GM19324 (cell line): ENCODE data around the gene PHKA1.
"Not testable (repeated sequence)": the region's sequence is repeated elsewhere in the genome, so short reads cannot be mapped to it uniquely, and the experiment has no call there.

ENCODE experiments used
- ATAC-seq: cut with Tn5 transposase; IDR thresholded peaks from one replicate; pipeline ENCODE4 v1.9.1; 2021; ENCODE audit warnings: mild to moderate bottlenecking, moderate library complexity; ENCODE audit not compliant: unreplicated experiment, low FRiP score

The PHKA1 gene

GRCh38 chrX:72673951-72674350 is 40.2 kb downstream of the PHKA1 start:
- ATAC-seq: not testable (repeated sequence)

- ATAC-seq: not testable (repeated sequence)
These were observed 44.6 kb downstream of the PHKA1 start for GRCh38 chrX:72669508-72669907.

GRCh38 chrX:72666451-72666850 is 47.7 kb downstream of the PHKA1 start:
- ATAC-seq: no peak

DNA sequence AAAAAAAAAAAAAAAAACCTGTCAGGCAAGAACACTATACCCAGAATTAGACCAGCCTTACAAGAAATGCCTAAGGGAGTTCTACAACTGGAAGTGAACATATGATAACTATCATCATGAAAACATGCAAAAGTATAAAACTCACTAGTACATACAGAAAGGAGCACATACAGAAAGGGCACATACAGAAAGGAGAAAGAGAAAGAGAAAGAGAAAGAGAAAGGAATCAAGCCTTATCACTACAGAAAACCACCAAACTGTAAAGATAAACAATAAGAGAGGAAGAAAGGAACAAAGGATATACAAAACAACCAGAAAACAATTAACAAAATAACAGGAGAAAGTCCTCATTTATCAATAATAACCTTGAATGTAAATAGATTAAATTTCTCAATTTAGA is 50.4 kb downstream of the PHKA1 start:
- ATAC-seq: no peak

DNA sequence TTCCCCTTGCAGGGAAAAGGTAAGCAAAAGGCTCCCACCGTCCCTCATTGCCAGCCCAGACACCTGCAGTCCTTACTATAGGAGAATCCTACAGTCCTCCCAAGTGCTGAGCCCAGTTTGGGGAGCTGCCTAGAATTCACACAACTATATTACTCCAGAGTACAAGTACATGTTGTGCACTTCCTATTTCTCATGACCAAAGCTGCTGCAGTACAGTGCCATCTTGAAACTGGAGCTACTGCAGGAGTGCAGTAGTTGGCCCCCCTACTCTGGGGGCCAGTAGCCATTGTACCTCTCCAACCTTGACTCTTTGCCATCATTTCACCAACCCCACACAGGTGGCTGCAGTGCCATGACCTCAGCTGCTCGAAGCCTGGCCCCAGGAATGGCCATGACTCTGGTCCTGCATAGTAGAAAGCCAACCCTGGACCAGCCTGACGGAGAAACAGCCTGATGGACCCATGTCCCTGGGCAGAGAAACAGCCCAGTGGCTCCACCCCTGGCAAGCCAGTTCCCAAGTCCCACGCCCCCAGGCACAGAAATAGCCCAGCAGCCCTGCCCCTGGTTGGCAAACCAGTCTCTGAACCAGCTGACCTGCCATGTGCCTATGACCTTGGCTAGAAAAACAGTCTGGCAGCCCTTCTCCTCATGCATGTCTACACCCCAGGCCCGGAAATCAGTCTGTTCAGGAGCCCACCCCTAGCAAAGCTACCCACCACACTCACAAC is 51.9 kb downstream of the PHKA1 start:
- no peak for ATAC-seq

- no peak for ATAC-seq
These were observed 54.4 kb downstream of the PHKA1 start for GRCh38 chrX:72659723-72660122.

GRCh38 chrX:72652082-72652481 is 62.0 kb downstream of the PHKA1 start:
- no peak for ATAC-seq

DNA sequence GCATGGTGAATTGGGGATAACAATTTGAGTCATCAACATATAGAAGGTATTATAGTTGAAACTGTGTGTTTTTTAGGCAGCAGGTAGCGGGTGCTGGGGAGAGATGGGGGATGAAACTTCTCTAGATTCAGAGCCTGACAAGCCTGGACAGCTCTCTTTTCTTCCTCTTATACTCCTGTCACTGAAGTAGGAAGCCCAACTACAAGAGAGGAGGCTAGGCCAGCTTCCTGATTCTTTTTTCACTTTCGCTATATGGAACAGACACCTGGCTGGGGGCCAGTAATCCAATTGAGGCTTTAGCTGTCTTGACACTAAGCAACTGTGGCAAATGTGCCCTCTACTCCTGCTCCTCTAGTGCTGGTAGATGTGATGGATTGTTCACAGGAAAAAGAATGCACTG is 69.2 kb downstream of the PHKA1 start:
- ATAC-seq: no peak

GRCh38 chrX:72641611-72642010 is 72.5 kb downstream of the PHKA1 start:
- no peak for ATAC-seq

- ATAC-seq: no peak
These were observed 78.2 kb downstream of the PHKA1 start for GRCh38 chrX:72635930-72636329.

DNA sequence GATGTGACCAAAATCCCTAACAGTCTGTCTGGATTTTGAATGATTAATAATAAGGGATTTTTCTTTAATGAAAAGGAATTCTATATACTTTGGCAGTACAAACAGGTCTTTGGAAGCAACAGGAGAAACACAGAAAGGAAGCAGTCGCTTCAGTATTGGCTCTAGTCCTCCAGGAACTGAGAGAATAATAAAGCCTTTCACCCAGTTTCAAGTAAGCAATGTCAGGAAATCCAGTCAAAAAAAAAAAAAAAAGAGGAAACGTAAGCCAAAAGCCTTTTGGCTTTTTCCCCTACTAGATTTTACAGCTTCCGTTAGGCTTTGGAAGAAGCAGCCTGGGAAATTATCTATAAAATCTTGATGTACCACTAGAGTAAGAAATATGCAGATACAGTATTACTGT is 79.8 kb downstream of the PHKA1 start:
- ATAC-seq: no peak

GRCh38 chrX:72630185-72630584 is 83.9 kb downstream of the PHKA1 start:
- ATAC-seq: no peak

DNA sequence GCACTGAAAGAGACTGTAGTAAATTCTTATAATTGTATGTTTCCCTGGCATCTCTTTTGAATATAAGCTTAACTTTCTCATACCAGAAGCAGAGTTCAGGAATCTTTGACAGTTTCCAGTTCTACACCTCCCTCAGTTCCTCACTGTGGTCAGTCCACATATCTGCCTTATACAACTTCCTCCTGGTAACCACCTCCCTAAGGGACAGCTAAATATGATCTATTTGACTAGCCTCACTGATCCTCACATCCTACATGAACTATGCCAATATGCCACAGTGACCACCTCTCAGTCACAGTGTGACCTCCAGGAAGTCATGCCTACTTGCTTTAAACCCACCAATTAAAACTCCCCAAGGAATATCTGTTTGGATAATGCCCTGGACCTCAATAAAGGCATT is 89.9 kb downstream of the PHKA1 start:
- ATAC-seq: no peak

- ATAC-seq: no peak
These were observed 92.3 kb downstream of the PHKA1 start for GRCh38 chrX:72621625-72622485.

- no peak for ATAC-seq
These were observed 92.9 kb downstream of the PHKA1 start for GRCh38 chrX:72621163-72621562.

DNA sequence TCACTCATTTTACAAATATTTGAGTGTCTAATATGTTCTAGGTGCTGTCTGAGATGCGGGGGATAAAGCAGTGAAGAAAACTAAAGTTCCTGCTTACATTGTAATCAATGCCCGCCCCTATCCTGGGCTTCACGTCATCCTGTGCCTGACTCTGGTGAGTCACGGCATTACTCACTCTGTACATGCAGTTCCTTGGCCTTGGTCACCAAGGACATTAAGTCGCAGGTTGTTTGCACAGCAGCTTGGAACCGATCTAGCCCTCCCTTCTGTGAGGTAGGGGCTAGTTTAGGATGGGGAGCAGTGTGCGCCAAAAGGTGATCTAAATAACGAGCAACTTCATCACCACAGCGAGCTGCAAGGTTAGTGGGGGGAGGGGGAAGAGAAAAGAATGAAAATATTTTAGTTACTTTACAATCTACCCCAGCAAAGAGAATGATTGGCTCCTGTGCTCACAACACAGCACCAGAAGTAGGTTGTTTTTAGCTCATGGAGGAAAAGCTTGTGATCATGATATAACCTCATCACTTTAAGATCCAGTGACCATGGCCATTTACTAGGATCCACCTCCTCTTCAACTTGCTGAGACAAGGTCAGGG is 93.5 kb downstream of the PHKA1 start:
- no peak for ATAC-seq

DNA sequence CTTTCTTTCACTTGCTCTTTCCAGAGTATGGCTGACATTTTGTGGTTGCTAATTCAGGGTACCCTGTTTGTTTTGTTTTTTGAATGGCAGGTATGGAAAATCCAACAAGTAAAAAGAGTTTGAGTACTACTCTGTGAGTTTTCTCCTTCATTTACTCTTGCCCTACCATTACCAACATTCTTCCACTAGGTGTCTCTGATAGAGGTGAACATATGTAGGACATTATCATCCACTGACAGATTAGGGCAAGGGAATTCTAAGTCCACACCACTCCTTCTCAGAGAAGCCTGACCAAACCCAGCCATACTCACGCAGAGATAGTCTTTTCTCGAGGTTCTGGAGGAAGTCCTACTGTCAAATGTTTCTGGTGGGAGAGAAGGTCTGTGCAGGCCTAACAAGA is 104.8 kb downstream of the PHKA1 start:
- ATAC-seq: no peak

GRCh38 chrX:72604705-72605104 is 109.4 kb downstream of the PHKA1 start:
- no peak for ATAC-seq

- ATAC-seq: no peak
These were observed 110.0 kb downstream of the PHKA1 start for GRCh38 chrX:72604112-72604511.

GRCh38 chrX:72591038-72591437 is 123.1 kb downstream of the PHKA1 start:
- ATAC-seq: not testable (repeated sequence)

DNA sequence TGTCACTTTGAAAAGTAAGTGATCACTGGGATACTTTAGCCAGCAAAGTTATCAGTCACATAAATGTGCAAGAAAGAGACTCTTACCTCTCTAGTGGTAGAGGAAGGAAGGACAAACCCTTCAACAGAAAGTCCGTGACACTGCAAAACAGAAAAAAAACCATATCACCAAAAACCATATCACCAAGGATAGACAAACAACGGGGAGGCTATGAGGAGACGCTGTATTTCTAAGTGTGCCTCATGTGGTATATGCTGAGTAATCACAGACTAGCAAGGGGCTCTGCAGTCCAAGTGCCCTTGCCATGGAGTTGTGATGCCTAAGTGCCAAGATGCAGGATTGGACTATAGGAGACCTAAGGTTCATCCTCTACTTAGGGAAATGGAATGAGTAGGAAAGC is 129.9 kb downstream of the PHKA1 start:
- no peak for ATAC-seq
